Bronchial smooth muscle cell (primary cell): ENCODE results near the gene SERPINC1. TPM values are rescaled to one million over a fixed set of nuclear protein-coding genes. Genes with fewer than 3 reads are reported as not detected.

Experiments
- total RNA-seq: library from RNA; depleted of rRNA; stranded (reverse); fragments of >200 nt; gene quantifications from 2 replicates; pipeline ENCODE4 v1.2.1, GENCODE V29; 2014

Gene SERPINC1
- total RNA-seq = not detected in 2 replicates

DNA sequence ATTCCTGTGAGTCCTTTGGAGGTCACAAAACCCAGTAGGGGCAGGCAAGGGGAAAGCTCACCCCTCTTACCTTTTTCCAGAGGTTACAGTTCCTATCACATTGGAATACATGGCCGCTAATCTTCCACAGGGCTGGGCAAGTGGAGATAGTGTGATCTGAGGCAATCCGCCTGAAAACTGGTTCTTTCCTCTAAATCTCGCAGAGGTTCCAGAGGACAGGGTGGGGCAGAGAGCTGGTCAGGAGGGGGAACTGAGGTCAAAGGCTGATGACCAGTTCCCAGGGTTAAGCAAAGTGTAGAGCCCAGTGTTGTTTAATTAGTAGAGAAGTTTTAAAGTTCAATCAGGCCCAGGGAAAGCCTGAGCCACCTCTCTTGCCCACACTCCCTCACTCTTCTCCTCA is at the start of gene SERPINC1:
SERPINC1 (minus strand) TSS at position 179 of the 400 bp plus-strand sequence; CDS start at position 111, 68 bp downstream.

GRCh38 chr1:173868266-173869020 is 48.7 kb downstream of the SERPINC1 start, which contains the start of gene ZBTB37:
ZBTB37 (plus strand) TSS chr1:173868380; CDS start chr1:173870226, 1,846 bp downstream.

DNA sequence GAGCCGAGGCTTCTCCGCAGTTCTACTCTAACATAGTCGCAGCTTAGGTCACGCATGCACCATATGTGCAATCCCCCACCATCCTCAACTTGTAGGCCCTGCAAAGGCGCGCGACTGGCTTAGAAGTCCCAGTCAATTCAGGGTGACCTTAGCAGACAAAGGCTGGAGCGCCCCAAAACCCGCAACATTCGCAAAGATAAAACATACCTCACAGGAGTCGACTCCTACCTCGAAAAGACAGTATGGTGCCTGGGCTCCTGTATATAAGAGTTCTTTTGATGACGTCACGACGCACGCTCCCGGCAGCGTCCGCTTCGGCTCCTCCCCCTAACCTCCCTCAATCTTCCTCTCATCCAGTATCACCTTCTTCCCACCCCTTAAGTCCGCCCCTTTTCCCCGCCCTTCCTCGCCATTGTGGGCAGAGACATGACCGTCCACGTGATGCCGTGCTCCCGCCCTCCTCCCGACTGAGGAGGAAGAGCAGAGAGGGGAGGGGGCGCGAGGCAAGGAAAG is 49.3 kb downstream of the SERPINC1 start, which contains the start of gene GAS5:
GAS5 (minus strand) TSS at position 237 of the 513 bp plus-strand sequence.

Other genes starting within 250 kb of the SERPINC1 start
- gene ANKRD45, start 247.5 kb downstream of the SERPINC1 start, total RNA-seq = 0.34 and 0.79 TPM in 2 replicates
- 30.7 and 43.4 TPM in 2 replicates for gene KLHL20, start 202.3 kb downstream of the SERPINC1 start, total RNA-seq
- 5.6 and 9.8 TPM in 2 replicates for gene DARS2, start 92.7 kb downstream of the SERPINC1 start, total RNA-seq
- 3.9 and 8.4 TPM in 2 replicates for gene CENPL, start 92.4 kb downstream of the SERPINC1 start, total RNA-seq
- gene GAS5, start 49.3 kb downstream of the SERPINC1 start, total RNA-seq = 384 and 487 TPM in 2 replicates
- 5.0 and 5.3 TPM in 2 replicates for gene ZBTB37, start 48.9 kb downstream of the SERPINC1 start, total RNA-seq
- 13.9 and 15.7 TPM in 2 replicates for gene RC3H1, start 105.0 kb upstream of the SERPINC1 start, total RNA-seq
- 34.6 and 35.1 TPM in 2 replicates for gene RABGAP1L, start 242.2 kb upstream of the SERPINC1 start, total RNA-seq